Activated effector memory CD4-positive, alpha-beta T cell treated with Interleukin-2 at 50 U/mL for 16 hours (primary cell): ENCODE results near the gene NES.

Experiments used
- DNase-seq: peaks from one replicate; pipeline ENCODE4 v3.0.0-alpha.2; 2020

Gene NES

GRCh38 chr1:156681196-156681960 lies 4.2 kb upstream of the NES start:
- DNase-seq, result no peak

GRCh38 chr1:156680056-156680455 lies 2.8 kb upstream of the NES start:
- no peak for DNase-seq

GRCh38 chr1:156677616-156678596 lies 699 bp upstream of the NES start:
- no peak for DNase-seq

- DNase-seq, result no peak
Observed at GRCh38 chr1:156676114-156676819, 940 bp downstream of the NES start.

- DNase-seq, result no peak
Observed at GRCh38 chr1:156675210-156676113, 1.7 kb downstream of the NES start.

- DNase-seq, result no peak
Observed at GRCh38 chr1:156673387-156674121, 3.7 kb downstream of the NES start.

- DNase-seq, result no peak
Observed at GRCh38 chr1:156671804-156672203, 5.4 kb downstream of the NES start.

GRCh38 chr1:156670791-156671190 lies 6.4 kb downstream of the NES start:
- DNase-seq, result no peak

GRCh38 chr1:156670359-156670758 lies 6.8 kb downstream of the NES start:
- no peak for DNase-seq

GRCh38 chr1:156669794-156670193 lies 7.4 kb downstream of the NES start:
- DNase-seq, result no peak

GRCh38 chr1:156668801-156669637 lies 8.2 kb downstream of the NES start:
- no peak for DNase-seq

- DNase-seq, result no peak
Observed at GRCh38 chr1:156667968-156668709, 9.1 kb downstream of the NES start.

- DNase-seq, result no peak
Observed at GRCh38 chr1:156667610-156667967, 9.6 kb downstream of the NES start.

- no peak for DNase-seq
Observed at GRCh38 chr1:156666862-156667609, 10.2 kb downstream of the NES start.

- DNase-seq, result no peak
Observed at GRCh38 chr1:156665539-156665938, 11.7 kb downstream of the NES start.

GRCh38 chr1:156664767-156665411 lies 12.3 kb downstream of the NES start:
- DNase-seq, result no peak

GRCh38 chr1:156664046-156664766 lies 13.0 kb downstream of the NES start:
- DNase-seq, result no peak

- no peak for DNase-seq
Observed at GRCh38 chr1:156663178-156663577, 14.0 kb downstream of the NES start.
